Measurements from ENCODE around the gene CORO2B.

Gene CORO2B

DNA sequence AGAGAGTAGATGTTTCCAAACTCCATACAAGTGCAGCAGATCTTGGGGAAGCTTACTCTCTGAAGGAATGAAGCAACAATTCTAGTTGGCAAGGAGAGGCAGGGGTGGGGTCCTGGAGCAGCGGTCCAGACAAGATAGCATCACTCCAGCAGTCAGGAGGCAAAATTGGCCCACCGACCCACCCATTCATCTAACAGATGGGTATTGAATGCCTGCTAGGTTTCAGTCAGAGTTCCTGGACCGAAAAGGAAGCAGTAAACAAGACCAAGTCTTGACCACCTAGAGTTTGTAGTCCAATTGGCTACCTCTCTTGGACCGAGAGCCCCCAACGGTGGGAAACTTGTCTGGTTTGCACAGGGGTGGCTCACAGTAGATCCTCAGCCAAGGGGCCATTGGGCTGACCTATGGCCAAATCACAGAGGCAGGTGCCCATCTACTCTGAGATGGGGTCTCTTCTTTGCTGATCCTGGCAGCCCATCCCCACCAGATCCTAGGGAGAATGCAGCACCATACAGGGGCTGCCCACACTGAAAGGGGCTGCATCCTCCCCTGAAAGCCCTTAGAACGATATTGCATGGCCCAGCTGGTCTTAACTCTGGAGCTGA is 74.3 kb downstream of the CORO2B start:
- DNase-seq: no peak

DNA sequence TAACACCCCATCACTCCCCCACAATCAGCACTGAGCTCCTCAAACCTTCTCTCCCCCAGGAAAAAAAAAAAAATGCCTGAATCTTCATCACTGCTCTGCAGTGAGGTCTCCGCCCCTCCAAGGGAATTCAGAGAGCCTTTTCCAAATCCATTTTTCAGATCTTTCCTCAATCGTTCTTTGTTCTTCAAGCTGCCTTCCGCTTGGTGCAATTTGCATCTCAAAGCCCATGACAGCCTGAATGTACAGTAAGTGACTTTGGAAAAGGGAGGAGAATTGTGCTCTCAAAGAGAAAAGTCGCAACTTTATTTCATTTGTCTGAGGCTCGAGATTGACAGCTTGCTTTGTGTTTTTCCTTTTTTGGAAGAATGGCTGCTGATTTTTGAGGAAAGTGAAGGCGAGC is 75.0 kb downstream of the CORO2B start:
- DNase-seq: no peak

DNA sequence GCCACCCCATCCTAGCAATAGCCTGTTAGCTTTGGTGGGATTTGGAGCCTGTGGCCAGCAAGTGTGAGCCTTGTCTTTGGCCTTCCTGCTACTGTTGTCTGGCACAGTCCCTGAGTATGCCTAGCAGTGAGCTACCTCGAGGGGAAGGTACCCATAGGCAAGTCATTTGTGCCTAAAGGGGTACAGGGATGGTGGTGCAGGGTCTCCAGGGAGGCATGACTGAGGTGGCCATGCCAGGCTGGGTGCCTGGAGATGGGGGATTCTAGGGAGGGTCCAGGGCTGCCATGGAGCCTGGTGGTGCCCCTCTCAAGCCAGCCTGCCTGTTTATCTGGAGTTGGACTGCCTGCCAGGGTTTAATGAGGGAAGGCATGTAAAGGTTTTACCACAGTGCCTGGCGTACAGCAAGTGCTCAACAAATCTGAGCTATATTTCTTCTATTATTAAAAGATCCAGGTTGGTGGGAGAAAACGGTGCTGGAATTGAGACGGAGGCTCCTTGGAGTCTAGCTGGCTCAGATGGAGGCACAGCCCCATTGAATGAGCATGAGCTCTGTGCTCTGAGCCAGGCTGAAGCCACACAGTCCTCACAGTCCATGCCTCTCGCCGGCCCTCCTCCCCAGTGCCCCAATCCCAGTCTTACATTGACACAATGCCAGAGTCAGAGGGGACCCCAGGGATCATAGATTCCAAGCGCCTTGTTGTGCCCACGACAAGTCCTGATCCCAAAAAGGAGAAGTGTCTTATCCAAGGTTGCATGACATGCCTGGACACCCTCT is 76.2 kb downstream of the CORO2B start:
- no peak for DNase-seq

DNA sequence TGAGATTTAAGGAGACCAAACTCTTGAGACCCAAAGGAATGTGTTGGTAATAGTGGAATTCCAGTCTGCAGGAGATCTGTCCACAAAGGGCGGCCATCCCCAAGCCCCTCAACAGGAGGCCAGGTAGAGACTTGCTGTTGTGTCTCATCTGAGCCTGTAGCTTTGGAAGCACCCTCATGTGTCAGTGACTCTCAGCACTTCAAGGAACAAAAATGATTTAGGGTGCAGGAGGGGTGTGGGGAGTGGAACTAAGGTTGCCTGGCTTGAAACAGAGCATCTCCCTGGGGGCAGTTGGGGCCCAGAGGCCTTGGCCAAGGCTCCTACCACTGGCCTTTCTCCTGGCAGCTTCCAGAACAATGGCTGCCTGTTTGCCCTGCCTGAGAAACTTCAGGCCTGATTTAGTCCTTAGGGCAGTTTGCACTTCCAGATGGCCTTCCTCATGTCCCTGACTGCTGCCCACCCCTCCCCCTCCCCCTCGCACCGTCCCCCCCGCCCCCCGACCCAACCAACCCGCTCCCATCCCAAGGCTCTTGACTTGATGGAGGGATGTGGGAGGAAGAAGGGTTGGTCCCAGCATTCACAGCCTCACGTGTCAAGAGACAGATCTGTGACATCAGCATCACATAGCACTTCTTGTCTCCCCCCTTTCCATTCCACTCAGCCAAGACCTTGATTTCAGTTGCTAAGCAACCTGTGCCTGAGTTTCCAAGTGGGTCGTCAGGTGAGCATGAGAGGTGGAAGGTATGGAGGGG is 77.1 kb downstream of the CORO2B start:
- no peak for DNase-seq

DNA sequence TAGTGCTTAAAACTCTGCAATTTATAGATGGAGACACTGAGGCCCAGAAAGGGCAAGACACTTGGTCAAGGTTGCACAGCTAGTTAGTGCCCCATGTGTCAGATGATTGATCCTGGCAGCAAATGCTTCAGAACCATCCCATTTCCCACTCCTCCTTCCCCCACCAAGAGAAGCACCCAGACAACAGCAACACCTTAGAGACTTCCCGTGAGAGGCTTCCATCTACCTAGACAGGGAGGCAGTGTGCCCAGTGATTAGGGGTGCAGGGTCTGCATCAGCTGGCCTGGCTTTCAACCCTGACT is 77.6 kb downstream of the CORO2B start:
- DNase-seq: no peak

DNA sequence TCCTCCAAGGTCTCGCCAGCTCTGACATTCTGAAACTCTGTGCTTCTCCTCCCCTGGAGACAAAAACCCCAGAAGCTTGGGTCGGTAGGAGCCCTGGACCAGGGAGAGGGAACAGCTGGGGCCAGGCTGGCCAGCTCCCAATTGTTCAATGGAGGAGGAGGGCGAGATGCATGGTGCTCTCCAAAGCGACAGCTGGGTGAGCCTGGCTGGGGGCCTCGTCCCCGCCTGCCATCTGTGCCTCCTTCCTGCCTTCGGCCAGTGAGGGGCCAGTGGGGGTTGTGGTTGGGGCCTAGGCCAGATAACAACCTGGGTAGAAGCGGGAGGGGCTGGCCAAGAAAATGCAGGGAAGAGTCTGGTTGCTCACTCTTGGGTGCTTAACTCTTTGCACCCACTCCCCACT is 79.4 kb downstream of the CORO2B start:
- no peak for DNase-seq

DNA sequence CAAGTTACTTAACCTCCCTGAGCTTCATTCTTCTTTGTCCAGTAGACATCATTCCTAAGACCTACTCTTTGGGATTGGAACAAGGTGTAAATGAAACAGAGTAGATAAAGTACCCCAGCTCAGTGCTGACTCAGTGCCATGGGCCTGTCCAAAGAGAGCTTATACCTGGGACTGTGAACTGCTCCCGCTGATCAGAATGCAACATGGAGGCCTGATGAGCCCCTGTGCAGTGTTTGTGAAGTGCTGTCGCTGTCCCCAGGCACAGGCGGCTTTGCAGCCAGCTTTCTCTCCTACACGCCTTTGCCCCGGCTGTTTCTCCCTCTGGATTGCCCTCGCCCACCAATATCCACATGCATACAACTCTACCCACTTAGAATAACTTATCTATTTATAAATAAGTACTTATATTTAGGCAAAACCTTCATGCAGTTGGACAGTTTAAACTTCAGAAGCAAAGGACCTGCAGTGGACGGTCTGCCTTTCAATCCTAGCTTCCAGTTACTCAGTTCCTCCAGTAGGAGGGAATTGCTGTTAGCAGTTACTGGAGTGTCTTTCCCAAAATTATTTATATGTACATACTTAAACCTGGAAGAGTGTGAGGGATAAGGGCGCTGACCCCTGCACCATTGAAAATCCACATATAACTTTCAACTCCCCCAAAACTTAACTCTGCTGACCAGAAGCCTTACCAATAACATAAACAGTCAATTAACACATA is 80.0 kb downstream of the CORO2B start:
- DNase-seq: no peak

DNA sequence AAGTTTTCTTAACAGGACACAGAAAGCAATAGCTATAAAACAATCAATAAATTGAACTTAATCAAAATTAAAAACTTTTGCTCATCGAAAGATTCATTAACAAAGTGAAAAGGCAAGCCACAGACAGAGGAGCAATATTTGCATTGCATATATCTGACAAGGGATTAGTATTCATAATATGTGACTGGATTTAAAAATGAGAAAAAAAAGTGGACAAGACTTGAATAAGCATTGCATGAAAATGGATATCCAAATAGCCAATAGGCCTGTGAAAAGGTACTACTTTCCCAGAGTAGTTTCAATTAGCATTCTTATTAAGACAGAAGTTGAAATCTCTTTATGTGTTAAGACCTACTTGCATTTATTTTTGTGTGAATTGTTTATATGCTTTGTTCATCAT is 84.7 kb downstream of the CORO2B start:
- no peak for DNase-seq

DNA sequence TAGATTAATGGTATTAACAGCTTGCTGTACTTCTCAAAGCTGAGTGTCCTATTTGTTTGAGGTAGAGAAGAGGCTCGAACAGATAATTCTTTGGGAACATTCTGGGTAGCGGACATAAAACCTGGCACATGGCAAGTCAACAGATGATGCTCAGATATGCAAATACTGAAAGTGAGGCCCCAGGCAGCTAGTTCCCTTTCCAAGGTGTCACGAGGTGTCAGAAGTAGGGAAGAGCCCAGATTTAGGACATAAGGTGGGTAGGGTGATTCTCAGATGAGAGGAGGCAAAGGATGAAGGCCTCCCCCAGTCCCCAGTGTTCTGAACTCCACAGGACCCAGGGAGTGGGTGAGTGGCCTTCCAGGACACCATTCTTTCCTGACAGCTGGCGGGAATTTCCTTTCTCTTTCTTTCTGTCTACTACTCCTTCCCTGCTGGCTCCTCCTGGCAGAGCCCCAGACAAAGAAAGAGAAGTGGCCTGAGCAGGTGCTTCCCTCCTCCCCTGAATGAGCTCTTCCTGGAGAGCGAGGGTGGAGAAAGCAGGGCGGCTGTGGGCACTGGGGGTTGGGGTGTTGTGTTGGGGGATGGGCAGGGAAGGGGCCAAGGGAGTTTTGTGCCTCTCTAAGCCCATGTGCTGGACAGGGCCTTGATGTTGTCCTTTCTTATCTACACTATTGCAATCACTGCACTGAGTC is 87.5 kb downstream of the CORO2B start:
- DNase-seq: no peak

DNA sequence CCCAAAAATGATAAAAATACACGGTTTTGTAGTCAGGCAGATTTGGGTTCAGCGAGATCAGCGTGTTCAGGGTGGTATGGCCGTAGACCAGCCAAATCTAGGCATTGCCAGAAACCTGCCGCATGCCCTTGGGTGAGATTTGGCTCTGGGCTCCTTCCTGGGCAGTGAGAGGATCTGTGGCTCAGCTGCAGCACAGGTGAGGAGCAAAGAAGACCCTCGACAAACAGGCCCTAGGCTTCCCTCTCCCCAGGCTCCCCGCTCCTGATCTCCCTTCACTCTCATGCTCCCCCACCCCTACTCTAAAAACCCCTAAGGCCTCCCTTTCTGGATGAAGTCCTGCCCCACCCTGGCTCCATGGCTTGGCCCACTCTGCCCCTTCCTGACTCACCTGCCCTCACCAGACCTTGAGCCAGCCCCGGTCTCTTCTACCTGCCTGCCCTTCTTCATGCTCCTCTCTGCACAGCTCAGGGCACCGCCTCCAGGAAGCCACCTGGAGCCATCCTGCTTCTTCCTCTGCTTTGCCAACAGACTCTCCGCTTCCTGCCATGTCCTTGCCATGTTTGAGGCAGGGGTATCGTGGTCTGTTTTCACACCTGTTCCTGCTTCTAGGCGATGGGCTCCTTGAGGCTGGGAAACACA is 88.1 kb downstream of the CORO2B start:
- DNase-seq: no peak

DNA sequence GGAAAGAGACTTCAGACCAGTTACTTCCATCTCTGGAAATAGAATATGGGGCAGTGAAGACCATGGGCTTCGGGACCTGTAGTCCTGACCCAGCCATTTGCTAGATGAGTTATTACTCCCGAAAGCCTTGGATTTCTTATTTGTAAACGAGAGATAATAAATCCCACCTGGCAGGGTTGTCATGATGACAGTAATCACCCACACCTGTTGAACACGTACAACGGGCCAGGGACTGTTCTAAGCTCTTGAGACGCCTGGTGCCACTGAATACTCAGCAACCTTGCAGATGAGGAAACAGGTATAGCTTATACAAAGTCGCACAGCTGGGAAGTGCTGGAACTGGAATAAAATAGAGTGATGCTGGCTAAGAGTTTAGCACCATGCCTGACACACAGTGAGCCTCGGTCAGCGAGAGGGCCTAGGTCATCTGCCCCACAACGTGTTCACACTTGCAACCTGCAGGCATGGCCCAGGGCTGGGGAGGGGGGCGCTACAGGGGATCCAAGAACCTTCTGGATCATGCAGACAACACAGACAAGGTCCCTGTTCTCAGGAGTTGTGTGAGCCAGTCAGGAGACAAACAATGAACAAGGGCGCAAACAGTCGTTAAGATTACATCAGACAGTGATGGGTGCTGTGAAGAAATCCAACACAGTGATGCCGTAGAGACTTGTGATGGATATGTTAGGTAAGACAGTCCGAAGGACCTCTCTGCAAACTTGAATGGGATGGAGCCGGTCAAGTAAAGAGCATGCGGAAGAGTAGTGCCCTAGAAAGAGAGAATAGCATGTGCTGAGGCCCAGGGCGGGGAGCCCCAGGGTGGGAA is 89.2 kb downstream of the CORO2B start:
- no peak for DNase-seq

DNA sequence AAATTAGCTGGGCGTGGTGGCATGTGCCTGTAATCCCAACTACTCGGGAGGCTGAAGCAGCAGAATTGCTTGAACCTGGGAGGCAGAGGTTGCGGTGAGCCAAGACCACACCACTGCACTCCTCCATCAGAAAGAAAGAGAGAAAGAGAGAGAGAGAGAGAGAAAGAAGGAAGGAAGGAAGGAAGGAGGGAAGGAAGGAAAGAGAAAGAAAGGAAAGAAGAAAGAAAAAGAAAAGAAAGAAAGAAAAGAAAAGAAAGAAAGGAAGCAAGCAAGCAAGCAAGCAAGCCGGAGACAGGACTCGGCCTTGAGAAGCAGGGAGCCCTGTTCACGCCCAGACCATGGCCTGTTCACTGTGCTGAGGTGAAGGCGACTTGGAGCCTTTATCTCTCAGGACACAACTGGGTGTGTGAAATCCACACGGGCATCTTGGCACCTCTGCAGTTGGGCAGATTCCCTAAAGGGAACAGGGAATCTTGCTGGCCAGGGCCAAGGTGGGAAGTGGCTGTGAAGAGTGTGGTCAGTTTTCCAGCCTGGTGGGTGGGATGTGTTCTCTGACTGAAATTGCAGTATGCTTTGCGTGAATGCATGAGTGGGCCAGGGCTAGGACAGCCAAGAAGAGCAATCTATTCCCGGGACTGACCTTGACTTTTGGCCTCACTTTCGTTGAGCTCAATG is 90.3 kb downstream of the CORO2B start:
- no peak for DNase-seq

DNA sequence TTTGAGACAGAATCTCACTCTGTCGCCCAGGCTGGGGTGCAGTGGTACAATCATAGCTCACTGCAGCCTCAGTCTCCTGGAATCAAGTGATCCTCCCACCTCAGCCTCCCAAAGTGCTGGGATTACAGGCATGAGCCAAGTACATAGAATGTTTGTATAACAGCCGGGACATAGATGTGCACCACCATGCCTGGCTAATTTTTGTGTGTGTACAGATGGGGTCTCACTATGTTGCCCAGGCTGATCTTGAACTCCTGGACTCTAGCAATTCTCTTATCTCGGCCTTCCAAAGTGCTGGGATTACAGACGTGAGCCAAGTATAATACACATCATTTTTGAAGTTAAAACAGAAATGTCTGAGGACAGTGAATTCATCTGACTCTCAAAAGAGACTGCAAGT is 93.5 kb downstream of the CORO2B start:
- no peak for DNase-seq

DNA sequence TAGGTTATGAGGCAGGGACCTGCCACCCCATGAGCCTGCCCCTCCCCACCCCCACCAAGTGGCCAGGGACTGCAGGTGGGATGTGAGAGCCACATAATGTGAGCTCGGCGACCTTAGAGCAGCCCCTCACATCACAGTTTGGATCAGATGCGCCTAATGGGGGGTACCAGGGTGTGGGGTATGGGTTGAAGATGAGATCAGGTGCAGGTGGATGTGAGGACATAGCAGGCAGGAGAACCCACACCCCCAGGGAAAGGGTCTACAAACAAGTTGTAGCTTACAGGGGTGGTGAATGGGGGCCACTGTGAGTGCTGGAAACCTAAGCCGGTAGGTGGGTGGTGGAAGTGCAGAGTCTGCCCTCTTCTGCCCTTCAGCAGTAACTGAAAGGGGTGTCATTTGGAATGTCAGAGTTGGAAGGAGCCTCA is 94.0 kb downstream of the CORO2B start:
- no peak for DNase-seq

DNA sequence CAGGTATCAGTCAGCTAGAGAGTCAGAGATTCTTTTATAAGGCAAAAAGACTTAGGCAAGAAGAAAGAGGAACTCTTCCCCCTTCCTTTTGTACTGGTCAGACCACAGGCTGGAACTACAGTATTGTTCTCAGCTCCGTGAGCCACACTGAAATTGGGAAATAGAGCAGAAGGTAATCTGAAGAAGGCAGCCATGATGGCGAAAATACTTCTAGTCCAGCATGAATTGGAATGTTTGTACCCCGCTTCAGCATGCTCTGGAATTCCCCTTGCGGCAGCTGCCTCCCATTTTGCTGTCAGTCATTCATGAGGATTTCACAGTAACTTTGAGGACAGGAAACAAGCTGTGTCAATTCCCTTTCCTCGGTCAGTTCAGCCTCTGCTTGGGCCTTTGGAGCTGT is 96.2 kb downstream of the CORO2B start:
- DNase-seq: no peak

DNA sequence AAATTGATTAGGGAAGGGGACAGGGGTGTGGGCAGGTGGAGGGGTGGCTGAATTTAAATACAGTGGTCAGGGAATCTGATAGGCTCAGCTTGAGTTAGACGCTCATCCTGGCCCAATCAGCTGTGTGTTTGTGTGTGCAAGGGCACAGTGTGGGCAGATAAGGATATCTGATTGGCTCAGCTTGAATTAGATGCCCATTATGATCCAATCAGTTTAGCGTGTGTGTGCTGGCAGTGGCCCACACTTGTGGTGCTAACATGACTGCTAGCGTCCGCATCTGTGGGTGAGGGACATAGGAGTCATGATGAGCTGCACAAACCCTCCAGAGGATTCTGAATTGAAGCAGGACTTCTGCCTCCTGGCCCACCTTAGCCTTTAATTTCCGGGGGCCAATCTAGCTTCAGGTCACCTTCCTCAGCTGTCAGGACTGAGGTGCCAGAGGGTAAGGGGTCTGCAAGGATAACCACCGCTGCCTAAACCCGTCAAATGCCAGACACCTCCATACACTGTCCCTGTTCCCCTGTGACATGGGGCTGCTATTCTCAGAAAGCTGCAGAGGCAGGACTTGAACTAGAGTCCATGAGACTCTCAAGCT is 97.3 kb downstream of the CORO2B start:
- DNase-seq: no peak

DNA sequence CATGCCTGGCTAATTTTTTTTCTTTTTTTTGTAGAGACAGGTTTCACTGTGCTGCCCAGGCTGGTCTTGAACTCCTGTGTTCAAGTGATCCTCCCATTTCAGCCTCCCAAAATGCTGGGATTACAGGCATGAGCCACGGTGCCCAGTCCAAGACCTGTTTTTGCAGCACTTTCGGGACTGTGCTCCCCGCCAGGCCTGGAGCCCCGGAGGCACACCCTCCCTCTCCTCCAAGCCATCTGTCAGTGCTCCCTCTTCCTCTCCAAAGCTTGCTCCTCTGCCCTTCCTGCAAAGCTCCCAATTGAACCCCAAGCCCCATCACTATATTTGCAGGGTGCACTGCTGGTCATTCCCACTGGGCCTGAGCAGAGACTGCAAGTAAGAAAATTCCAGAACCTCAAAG is 98.1 kb downstream of the CORO2B start:
- no peak for DNase-seq

DNA sequence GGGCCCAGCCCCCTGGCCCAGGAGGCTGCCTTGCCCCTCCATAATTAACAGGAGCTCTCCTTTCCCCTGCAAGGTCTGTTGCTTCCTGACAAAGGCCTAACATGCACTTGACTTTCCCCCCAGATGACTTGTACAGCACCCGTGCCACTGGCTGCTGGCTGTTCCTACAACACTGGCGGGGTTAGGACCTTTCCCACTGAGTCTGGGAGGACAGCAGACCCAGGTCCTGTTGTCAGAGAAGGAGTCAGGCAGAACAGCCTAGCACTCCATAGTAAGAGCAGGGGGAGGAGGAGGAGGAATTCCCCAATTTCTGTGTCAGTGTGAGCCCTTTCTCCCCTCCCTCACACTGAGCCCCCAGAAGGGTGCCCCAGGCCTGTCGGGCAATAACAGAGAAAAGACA is 99.2 kb downstream of the CORO2B start:
- DNase-seq: peak; percentile 81

DNA sequence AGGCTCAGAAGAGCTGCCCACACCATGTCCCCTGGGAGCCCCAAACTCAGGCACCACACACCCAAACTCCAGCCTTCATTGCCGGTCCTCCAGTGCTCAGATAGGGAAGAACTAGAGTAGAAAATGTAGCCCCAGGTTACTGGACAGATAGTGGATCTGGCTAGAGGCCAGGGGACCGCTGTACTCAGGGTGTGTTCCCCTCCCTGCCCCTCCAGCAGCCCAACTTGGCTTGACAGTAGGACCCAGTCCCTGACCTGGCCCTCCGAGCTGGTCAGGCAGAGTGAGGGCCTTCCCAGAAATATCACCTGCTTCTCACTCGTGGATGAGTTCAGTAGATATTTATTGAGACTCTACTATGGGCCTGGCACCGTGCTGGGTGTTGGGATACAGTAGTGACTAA is 100.0 kb downstream of the CORO2B start:
- no peak for DNase-seq

DNA sequence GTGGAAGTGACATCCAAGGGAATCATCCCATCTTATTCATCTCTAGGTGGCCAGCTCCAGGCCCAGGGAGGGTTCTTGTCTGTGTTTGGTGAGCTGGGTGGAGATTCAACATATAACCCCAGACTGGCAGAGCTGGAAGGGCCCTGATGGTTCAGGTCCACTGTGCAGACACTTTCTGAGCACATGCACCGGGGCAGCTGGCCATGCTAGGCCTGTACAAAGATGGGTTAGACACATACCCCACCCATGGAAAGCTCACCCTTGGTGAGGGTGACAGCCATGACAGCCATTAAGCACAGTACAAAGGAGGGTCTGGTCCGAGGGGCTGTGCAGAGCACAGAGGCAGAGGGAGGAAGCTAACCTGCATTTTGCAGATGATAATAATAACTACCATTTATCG is 100.4 kb downstream of the CORO2B start:
- DNase-seq: no peak

DNA sequence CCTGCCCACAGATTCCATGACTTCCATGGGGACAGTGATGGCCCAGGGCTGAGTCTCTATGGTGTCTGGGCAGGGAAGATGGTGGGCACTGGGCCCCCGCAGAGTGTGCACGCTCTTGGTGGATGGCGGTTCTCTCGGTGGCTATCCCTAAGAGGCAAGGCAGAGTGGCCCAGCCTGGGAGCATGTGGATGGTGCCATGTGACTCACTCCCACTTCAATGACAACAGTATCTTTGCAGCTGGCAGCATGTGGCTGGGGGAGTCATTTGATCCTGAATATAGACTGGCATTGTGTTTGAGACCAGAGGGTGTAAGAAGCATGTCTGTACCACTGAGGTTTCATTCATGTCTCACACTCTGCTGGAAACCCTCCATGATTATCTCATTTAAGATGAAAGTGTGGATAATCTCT is 101.2 kb downstream of the CORO2B start:
- DNase-seq: no peak

Data from GOT3 (cell line).